NT2/D1 (cell line): Measurements from ENCODE around the gene PDCD5.

ENCODE experiments used
- SUZ12 ChIP-seq: IDR thresholded peaks from 2 replicates; pipeline ENCODE4 v1.6.1; 2011; ENCODE audit not compliant: insufficient read length, insufficient read depth; ENCODE audit errors: extremely low read depth
- ZNF274 ChIP-seq: IDR thresholded peaks from 2 replicates; pipeline ENCODE4 v1.6.1; 2011; ENCODE audit warnings: mild to moderate bottlenecking, low read depth, low read length

GRCh38 chr19:32537580-32537979 lies 43.4 kb upstream of the PDCD5 start:
- TF ChIP-seq ZNF274 = no peak
- no peak for TF ChIP-seq SUZ12
